Adrenal gland (tissue), 12 donors: ENCODE measurements around the gene ABHD13. TPM values are rescaled to one million over a fixed set of nuclear protein-coding genes. Genes with fewer than 3 reads are reported as not detected.

ENCODE experiments used
- DNase-seq, 7 donors: peaks; one replicate each; pipeline ENCODE4 v3.0.0-alpha.2; 2019 to 2020
- H3K27ac ChIP-seq, 5 donors: fragments of 200-600 bp; sonication (generic) in 4 of 5; 1 replicate in 3 of 5; 2 replicates in 2 of 5; pipeline versions ENCODE4 v1.5.1 to v1.8.0; 2016 to 2020; ENCODE audit warnings: mild to moderate bottlenecking in 1 of 5
- H3K27me3 ChIP-seq: fragments of 200-600 bp; 2 replicates; pipeline ENCODE4 v1.8.0; 2021
- H3K36me3 ChIP-seq, 2 donors: fragments of 200-600 bp; replicated peaks in 1 of 2; 1 replicate in 1 of 2; 2 replicates in 1 of 2; pipeline versions ENCODE4 v1.5.1 to v1.8.0; 2018 to 2022
- H3K4me1 ChIP-seq, 2 donors: fragments of 200-600 bp; replicated peaks in 1 of 2; 1 replicate in 1 of 2; 2 replicates in 1 of 2; pipeline versions ENCODE4 v1.5.1 to v1.8.0; 2018 to 2021
- H3K4me3 ChIP-seq, 4 donors: fragments of 200-600 bp; sonication (generic) in 3 of 4; one replicate each; pipeline ENCODE4 v1.5.1; 2016 to 2018
- H3K9me3 ChIP-seq, 3 donors: fragments of 200-600 bp; sonication (generic) in 1 of 3; replicated peaks in 1 of 3; 1 replicate in 2 of 3; 2 replicates in 1 of 3; pipeline versions ENCODE4 v1.5.1 to v1.8.0; 2016 to 2021
- CTCF ChIP-seq, 6 experiments: fragments of 450-650 bp in 4 of 6; fragments of 200-600 bp in 2 of 6; sonication (generic) in 1 of 6; IDR thresholded peaks; 1 replicate in 5 of 6; 2 replicates in 1 of 6; pipeline versions ENCODE4 v1.5.1 to v1.8.0; 2016 to 2021; ENCODE audit warnings: antibody characterized with exemption in 6 of 6, mild to moderate bottlenecking in 2 of 6, moderate library complexity in 1 of 6
- POLR2A ChIP-seq, 2 donors: fragments of 450-650 bp; IDR thresholded peaks; one replicate each; pipeline ENCODE4 v1.6.1; 2017; ENCODE audit warnings: antibody characterized with exemption in 2 of 2, mild to moderate bottlenecking in 2 of 2, moderate library complexity in 1 of 2
- WGBS, 4 donors: extraction: QIAGEN DNeasy Blood & Tissue Kit in 2 of 4; methylation state at CpG; one replicate each; pipeline versions ENCODE4 v1.1.5 to v1.1.7; 2013 to 2017; 5-methylcytosine and 5-hydroxymethylcytosine counted together
- intact Hi-C, 2 donors: fragments of 100-400 bp; cut with DNase I; formaldehyde crosslinking; loops; one replicate each; pipeline versions ENCODE4 v1.14.1 to v1.15.0; 2022 to 2023
- polyA plus RNA-seq, 3 donors: library from polyadenylated mRNA; stranded (reverse); fragments of 200-250 nt in 2 of 3; fragments of 350-450 nt in 1 of 3; fragmentation: Illumina TruSeq in 1 of 3; extraction: RNeasy Lipid Tissue Mini Kit (QIAGEN cat#74804) in 1 of 3; gene quantifications; one replicate each; pipeline ENCODE4 v1.2.3, GENCODE V29; 2013 to 2014
- total RNA-seq, 9 donors: library from RNA; depleted of rRNA in 4 of 9; stranded (reverse); fragments of >200 nt in 4 of 9; fragments of 120-200 nt in 1 of 9; fragmentation: NEBNext Ultra II Directional in 1 of 9; extraction: Animal tissue kit (Norgen Biotek cat#: 25700) in 1 of 9; gene quantifications; one replicate each; pipeline versions ENCODE4 v1.1.0 to v1.2.4, GENCODE V29; 2013 to 2023
- donor health status: healthy with polysubstance abuse.
- donor health status: Bipolar disorder and iron deficiency.
- donor health status: DM: yes; HTN: yes; CAD: no.
- donor health status: DM: no; HTN: no; CAD: no.
- donor health status: DM: no; HTN: no; CAD: no.
- donor health status: DM: yes; HTN: yes; CAD: no.

The ABHD13 gene
- total and polyA plus RNA-seq, 12 donors = 2.6 to 11.6 (median 8.3) TPM

- Histone ChIP-seq H3K9me3 (no peaks in the 10 kb centered on the region), H3K4me1 (peaks cover 8 to 31% of the 10 kb centered on the region in 2 donors), H3K27me3 (no peaks in the 10 kb centered on the region), H3K36me3 (no peaks in the 10 kb centered on the region), H3K27ac (peak overlapping the region in 1 of 5 donors; percentile 81), H3K4me3 (no peak overlapping the region)
- 63 to 86% (median 77%) methylated on average over 4 of the region's 4 CpGs for WGBS, 4 donors
- intact Hi-C loops = no loop called here
- DNase-seq = no peak
- TF ChIP-seq CTCF (IDR thresholded peaks at IDR 0.05) = no peak
Measured at GRCh38 chr13:108268466-108269112, 50.4 kb downstream of the ABHD13 start.

GRCh38 chr13:108269601-108270328 is 51.6 kb downstream of the ABHD13 start, which contains the start of gene TNFSF13B:
TSS of gene TNFSF13B (plus strand) at chr13:108269718. CDS start at chr13:108269896, 178 bp downstream.
- WGBS, 4 donors = 1 to 5% (median 2%) methylated on average over 10 to 16 of the region's 16 CpGs
- TF ChIP-seq CTCF (IDR thresholded peaks at IDR 0.05) (peak in 1 of 6 experiments; percentile 15), POLR2A (IDR thresholded peaks at IDR 0.05) (peak in 1 of 2 donors; percentile 22)
- no peaks in the 10 kb centered on the region for H3K9me3 ChIP-seq
- H3K4me1 ChIP-seq = peaks cover 8 to 31% of the 10 kb centered on the region in 2 donors
- no peaks in the 10 kb centered on the region for H3K36me3 ChIP-seq
- peak within 1 kb of the TSS in 2 of 4 donors; percentile 35 to 61 for H3K4me3 ChIP-seq
- H3K27me3 ChIP-seq = no peaks in the 10 kb centered on the region
- peak; percentile 51 to 75 (median 68) for DNase-seq
- intact Hi-C loops = no loop called here
- peak within 1 kb of the TSS in 4 of 5 donors; percentile 30 to 81 (median 64) for H3K27ac ChIP-seq

- Histone ChIP-seq H3K27me3 (no peaks in the 10 kb centered on the region), H3K27ac (peak overlapping the region in 3 of 5 donors; percentile 56 to 81 (median 72)), H3K36me3 (no peaks in the 10 kb centered on the region), H3K4me3 (peak overlapping the region in 2 of 4 donors; percentile 35 to 61), H3K4me1 (peaks cover 8 to 31% of the 10 kb centered on the region in 2 donors), H3K9me3 (no peaks in the 10 kb centered on the region)
- WGBS, 4 donors = 20 to 28% (median 24%) methylated on average over 3 of the region's 3 CpGs
- intact Hi-C loops = no loop called here
- no peak for TF ChIP-seq CTCF (IDR thresholded peaks at IDR 0.05)
- TF ChIP-seq POLR2A (IDR thresholded peaks at IDR 0.05) = no peak
- no peak for DNase-seq
Measured at GRCh38 chr13:108270442-108270841, 52.2 kb downstream of the ABHD13 start.

GRCh38 chr13:108272333-108272732 is 54.1 kb downstream of the ABHD13 start:
- peaks cover 12 to 31% of the 10 kb centered on the region in 2 donors for H3K4me1 ChIP-seq
- H3K4me3 ChIP-seq = no peak overlapping the region
- intact Hi-C loops = no loop called here
- no peak for TF ChIP-seq POLR2A (IDR thresholded peaks at IDR 0.05)
- no peak for TF ChIP-seq CTCF (IDR thresholded peaks at IDR 0.05)
- DNase-seq = no peak
- no peak overlapping the region for H3K27ac ChIP-seq
- no peaks in the 10 kb centered on the region for H3K9me3 ChIP-seq
- no peaks in the 10 kb centered on the region for H3K27me3 ChIP-seq
- no peaks in the 10 kb centered on the region for H3K36me3 ChIP-seq
